ENCODE results near the gene DCANP1.

The DCANP1 gene

DNA sequence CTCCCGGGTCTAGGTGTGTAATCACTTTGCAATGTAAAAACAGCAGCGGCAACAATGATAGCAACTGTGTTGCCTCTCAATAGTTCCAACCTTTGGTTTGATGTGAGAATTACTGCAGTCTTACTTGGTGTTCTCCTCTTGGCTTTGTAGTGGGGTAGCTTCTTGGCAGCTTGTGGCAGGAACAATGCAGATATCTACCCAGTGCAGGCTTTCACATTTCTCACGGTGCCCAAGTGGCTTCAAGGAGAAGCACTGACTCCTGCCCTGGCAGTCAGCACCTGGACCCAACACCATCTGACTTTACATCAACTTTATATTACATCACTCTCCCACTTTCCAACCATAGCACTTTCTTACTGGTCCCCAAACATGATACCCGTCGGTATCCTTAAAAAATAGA is 33.4 kb upstream of the DCANP1 start:
- DNase-seq (ENCODE audit: low read depth in 2 of 2): no peak

DNA sequence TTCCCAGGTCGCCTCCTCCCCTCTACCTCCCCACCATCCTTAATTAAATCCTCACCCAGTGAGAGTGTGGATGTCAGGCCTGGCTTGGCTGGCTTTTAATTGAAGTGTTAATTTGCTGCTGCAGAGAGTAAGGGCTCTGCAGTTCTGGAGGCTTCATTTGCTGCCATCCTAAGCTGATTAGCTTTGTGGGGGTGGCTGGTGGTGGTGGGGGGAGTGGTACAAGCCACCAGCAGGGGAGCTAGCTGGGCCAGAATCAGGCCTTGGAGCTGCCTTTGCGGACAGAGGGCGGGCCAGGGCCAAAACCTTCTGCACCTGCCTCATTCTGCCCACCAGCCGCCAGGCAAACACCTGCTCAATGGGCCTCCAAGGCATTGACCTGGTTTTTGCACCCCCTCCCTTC is 31.8 kb upstream of the DCANP1 start:
- DNase-seq (ENCODE audit: low read depth in 2 of 2): no peak

DNA sequence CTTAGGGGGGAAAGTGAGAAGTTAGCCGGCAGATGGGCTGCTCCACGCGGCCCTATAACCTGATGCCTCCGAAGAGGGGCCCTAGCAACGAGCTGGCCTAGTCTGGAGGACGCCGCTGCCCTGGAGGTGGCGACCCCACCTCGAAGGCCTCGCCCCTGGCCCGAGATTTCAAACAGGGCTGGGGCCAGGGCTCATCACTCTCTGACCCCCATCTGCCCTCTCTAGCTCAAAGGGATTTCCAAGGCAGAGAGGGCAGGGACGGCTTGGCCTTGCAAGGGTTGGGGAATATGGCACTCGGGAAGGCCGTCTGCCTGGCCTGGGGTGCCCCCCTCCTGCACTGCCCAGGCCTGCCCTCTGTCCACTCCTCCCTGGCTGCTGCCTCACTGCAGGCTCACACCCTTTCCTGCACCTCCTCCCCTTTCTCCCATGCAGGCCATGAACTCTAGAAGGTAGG is 30.5 kb upstream of the DCANP1 start:
- DNase-seq (ENCODE audit: low read depth in 2 of 2): no peak

DNA sequence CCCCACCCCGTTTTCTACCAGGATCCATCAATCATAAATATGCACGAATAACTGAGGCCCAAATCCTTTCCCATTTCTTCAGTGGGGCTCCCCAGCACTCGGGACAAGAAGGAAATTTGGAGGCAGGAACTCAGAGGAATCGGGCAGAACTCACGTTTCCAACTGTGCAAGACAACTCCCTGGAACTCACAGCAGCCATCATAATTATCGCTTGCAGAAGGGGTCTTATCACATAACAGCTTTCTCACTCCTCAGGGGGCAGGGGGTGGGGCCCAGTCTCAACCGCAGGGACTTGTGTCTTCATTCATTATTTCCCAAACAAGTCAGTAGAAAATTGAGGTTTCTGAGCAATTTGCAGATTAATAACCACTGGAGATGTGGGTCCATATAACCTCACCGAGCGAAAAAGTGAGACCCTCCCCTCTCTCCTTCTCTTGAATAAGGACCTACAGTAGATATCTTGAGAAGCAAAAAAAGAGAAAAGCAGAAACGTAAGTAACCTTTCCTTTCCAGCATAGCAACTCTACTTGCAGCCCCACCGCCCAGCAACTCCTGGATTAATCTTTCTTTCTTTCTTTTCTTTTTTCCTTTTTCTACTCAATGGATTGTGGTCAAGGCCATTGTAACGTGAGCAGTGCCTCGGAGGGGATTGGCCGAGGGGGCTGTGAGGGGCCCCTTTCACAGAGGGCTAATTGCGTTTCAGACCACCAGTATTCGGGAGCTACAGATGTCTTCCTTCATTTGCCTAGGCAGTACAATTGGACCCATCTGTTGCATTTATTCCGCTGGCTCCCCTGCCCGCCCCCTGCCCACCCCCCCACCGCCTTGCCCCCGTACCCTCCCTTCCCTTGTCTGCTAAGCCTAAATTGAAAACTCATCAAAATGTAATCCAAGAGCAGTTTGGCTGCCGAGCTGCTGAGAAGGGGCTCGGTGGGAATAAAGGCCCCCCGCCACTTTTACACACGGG is 29.8 kb upstream of the DCANP1 start:
- no peak for DNase-seq (ENCODE audit: low read depth in 2 of 2)

DNA sequence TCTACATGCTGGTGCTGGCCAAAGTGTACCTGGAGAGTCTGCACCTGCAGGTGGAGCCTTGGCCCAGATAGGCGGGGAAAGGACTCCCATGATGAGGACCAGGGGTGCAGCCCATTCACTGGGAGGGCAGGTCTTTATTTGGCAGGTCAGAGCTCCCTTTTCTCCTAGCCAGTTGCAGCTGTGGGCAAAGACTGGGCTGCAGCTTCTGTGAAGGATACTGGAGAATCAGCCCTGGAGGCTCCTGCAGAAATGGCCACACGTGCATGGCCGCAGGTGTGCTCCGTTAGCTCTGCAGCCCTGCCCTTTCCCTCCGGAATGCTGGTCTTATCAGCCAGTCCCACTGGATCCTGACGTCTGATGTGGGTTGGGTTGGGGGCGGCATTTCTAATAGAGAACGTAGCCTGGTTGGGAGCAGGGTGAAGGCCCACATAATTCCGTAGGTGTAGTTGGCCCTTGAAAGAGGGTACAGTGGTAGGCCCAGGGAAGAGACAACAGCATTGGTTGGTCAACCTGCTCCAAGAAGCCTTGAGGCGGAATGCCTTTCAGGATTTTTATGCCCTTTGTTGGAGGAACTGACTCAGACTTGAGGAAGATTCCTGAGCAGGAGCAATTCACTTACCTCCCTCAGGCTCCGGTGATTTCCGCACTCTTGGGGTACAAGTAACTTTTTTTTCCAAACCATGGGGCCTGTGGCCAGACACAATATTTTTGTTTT is 27.0 kb upstream of the DCANP1 start:
- no peak for DNase-seq (ENCODE audit: low read depth in 2 of 2)

DNA sequence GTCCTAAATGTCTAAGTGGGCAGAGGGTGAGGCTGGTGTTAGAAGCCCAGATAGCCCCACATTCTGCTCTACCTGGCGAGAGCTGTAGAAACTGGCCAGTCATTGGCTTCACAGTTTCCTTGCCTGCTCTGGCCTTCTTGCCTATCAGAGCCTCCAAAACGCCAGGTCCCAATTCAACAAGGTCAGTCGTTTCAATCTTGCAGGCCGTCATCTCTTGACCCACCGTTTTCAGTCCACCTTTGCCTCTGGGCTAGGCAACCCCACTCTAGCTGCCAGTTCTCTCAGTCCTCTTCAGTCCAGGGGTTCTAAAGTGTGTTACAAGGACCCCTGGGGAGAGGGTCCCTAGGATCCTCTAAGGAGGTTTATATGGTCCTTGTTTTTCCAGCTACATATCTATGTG is 25.0 kb upstream of the DCANP1 start:
- DNase-seq (ENCODE audit: low read depth in 2 of 2): no peak

DNA sequence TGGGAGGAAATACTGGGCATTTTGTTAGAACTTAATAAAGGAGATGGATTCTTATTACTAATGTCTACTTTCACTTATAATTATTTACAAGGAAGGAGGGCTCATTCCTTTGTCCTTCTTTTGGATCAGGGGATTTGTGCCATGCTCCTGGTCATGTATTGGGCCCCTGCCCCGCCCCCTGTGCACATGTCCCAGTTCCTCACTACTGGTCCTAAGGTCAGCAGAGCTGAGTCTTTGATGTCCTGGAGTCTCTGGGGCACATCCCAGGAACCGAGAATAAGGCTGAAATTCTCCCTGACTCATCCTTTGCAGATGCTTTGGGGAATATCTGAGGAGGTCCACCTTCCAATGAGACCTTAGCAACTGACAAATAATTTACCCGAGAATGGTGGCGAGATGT is 24.6 kb upstream of the DCANP1 start:
- no peak for DNase-seq (ENCODE audit: low read depth in 2 of 2)

DNA sequence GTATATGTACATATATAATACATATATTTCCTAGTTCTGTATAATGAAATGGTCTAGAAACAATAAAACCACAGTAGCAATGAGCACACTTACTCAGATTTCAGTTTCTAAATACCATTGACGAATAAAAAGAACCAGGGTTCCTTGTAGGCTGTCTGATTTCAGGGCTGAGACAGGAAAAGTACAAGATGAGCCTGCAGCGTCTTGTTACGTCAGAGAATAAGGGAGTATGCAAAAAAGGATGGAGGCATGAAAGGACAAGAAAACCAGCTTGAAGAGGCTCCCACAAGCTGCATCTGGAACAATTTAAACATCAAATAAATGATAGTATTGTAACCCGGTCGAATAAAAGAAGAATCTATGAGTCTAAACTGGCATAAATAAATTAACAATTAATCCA is 22.8 kb upstream of the DCANP1 start:
- no peak for DNase-seq (ENCODE audit: low read depth in 2 of 2)

DNA sequence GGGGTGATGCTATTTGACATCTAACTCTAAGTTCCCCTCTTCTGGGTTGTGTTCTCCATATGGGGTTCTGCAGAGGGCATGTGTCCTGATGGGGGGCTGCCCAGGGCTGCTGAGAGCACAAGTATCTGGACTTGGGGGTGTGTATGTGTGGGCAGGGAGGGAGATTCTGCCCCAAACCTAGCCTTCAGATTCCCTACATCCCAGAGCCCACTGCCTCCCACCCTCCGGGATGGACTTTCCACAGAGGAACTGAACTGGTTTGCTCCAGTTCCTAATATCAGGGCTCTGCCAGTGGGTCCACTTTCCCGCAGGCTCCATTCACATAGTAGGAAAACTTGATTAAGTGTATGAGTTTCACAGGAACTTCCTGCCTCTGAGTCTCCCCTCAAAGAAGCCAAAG is 21.4 kb upstream of the DCANP1 start:
- no peak for DNase-seq (ENCODE audit: low read depth in 2 of 2)

DNA sequence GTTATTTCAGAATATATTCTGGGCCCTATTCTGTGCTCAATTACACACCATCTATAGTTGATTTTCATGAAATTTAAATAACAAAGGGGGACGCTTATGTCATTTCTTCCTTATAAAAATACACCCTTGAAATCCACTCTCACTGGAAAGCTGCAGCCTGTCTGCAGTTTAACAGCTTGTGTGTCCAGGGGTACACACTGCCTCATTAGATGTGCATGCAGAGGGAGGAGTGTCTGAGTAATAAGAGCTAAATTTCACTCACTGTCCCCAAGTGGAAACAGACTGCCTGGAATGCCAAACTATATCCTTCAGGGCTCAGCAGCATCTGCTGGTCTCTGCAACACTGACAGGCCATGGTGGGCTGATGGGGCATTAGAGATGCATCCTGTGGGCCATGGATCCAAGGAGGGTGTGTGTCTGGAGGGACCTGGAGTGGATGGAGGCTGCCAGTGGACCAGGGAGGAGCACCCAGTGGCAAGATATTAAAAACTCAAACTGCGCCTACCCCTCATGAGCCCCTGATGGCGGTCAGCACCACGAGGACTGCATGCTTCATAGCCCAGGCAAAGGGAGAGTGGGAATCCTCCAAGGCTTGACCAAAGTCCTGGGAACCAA is 20.8 kb upstream of the DCANP1 start:
- DNase-seq (ENCODE audit: low read depth in 2 of 2): no peak

DNA sequence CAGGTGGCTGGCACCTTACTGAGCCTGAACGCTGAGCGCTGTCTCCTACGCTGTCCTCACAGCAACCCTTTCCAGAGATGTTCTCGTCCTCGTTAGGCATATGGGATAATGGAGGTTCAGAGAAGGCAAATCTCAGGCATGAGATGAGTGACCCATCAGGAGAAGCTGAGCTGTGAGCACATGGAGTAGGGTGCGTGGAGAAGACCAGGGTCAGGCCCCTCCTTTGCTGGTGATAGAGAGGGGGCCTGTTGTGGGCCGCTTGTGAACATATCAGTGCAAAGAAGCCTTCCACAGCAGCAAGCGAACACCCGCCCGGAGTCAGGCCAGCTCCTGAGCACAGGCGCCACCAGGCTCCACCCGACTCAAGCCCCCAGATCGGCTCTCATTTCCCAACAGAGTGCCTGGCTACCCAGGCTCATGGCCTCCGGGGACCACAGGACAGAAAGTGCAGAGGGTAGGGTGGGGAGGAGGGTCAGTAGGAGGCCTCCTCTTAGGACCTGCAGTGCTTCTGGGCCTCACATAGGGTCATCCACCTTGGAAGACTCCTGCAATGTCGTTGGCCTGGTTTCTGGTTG is 20.0 kb upstream of the DCANP1 start:
- no peak for DNase-seq (ENCODE audit: low read depth in 2 of 2)

DNA sequence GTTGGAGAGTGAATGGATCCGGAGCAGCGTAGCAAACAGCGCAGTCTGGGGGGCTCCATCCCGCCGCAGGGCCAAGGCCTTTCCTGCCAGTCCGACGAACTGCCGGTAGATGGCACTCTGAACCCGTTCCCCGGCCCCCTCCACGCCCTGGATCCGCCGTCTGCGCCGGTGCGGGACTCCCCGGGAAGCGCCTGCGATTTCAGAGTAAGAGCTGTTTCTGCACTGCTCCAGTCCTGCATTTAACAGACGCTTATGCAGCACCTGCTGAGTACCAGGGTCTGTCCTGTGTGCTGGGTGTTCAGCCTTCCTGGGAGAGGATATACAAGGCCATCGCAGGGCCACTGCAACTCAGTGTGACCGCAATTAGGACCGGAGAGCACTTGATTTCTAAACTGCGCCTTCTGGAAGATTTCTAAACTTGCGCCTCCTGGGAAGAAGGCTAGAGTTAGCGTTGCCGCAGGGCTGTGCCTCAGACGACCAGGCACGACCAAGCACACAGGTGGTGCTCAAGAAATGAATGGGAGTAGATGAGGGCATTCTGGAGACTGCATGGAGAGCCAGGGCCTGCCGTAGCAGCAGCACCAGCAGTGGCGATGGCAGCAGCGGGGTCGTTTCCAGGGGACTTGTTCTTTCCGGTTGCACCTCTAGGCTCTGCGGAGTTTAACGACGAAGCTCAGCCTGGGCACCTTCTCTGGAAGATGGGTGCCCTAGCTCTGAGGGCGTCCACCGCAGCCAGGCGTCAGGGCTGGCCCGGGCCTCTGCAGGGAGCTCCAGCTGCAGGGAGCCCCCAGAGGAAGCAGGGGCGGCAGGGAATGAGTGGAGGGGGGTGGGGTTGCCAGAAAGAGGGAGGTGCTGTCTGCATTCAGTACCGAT is 19.3 kb upstream of the DCANP1 start:
- no peak for DNase-seq (ENCODE audit: low read depth in 2 of 2)

DNA sequence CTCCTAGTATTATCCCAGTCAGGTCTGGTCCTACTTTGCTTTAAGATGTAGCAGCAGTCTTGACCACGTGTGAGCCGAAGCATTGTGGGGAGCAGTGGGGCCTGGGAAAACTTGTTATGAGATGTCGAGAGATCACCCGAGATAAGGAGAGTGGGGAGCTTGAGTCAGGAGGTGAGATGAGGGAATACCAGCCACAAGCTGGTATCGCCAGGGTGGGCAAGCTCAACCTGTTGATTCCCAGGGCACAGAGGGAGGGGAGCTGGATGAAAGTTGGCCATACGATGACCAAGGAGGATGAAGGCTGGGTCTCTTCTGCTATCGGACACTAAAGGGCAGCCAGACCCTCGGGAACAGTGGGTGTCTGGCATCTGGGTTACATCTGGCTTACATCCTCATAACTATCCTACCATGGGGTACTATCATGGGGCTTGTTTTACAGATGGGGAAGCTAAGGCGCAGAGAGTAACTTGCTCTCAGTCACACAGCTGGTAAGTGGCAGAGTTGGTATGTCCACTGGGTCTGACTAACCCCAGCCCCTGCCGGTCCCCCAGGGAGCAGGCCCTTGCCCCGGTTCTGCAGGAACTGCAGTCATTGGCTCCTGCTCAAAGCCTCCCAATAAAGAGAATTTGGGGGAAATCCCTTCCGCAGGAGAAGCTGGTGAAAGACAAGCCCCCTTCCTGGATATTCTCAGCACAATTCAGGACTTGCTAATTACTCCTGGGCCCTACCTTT is 18.4 kb upstream of the DCANP1 start:
- no peak for DNase-seq (ENCODE audit: low read depth in 2 of 2)

DNA sequence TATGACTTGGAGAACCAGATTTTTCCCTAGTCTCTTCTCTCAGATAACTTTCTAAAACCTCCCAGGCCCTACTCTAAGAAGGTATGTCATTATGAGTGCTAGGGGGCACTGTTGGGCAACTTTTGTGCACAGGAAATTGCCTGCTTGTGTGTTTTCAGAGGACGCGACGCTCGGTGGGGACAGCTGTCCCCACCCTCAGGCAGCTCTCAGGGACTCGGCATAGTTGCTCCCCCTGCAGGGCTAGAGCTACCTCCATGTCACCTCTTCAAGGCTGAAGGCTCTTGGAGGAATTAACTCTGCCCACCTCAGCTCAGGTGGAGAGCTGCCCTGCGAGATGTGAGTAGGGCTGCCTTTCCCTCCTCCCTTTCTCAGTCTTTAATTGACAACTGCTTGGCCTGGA is 15.2 kb upstream of the DCANP1 start:
- DNase-seq (ENCODE audit: low read depth in 2 of 2): no peak

DNA sequence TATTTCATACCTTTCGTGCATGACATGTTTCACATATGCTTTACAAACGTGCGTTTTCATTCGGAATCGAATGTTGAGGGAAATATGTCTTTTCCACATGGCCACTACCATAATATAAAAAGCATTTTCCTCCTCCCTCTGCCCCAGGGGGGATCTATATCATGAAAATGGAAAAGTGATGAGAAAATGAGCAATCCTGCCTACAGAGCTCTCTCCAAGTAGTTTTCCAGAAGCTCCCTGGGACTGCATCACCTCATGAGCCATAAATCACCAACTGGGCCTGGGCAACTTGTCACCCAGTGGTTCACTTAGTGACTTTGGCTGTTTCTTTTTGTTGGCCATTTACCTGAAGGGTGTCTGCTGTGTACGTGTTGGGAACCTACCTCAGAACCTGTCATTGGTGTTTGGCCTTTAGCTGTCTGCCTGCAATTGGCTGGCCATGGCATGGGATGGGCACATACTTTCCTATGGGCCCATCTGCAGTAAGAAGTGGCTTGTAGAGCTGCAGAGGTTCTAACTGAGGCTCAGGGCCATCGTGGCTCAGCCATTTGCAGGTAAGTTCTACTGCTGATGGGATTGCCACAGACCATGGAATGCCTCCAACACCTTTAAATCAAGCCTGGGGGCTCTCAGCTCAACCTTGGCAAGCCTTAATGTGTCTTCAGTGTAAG is 14.5 kb upstream of the DCANP1 start:
- DNase-seq (ENCODE audit: low read depth in 2 of 2): no peak

DNA sequence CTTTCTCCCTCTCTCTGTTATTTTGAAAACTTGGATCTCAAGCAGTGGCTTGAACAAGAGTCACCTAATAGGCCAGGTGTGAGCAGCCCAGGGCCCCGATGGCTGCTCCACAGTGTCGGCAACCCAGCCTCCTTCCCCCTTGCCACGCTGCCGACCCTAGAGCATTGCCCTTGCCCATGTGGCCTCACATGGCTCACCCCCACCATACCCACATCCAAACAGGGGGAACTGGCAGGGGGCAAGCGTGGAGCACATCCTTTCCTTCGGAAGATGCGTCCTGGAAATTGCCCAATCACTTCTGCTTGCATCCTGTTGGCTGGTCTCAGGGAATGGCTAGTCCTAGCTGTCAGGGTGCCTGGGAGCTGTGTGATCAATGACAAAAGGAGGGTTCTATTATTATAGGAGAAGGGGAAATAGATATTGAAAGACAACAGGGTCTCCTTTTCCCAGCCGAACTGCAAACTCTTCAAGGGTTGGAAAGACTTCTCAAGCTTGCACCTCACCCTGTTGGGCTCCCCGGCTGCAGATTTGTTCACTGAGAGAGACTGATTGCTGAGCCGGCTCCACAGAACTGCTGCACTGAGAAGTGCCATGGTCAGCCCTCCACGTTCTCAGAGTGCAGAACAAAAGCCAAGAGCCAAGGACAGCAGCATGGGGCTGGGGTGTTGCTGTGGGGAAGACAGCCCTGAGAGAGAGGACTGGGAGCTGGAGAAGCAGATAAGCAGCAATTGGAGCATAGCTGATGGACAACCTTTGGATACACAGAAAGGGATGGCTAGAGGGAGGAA is 13.3 kb upstream of the DCANP1 start:
- DNase-seq (ENCODE audit: low read depth in 2 of 2): no peak

DNA sequence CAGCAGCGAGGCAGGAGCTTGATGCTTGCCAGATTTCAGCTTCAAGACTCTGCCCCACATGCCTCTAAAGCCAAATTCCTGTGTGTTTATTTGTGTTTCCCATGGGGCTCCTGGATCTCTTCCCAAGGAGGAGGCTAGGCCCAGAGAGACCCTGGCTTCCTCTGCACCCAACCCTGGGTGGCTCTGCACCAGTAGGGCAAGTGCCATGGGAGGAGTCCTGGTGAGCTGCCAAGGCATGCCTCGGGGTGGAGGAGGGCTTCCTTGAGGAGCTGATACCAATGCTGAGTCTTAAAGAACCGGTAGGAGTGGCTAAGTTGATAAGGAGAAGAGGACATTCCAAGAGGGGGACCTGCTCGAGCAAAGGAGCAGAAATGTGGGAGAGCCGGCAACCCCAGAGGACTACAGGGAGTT is 11.8 kb upstream of the DCANP1 start:
- no peak for DNase-seq (ENCODE audit: low read depth in 2 of 2)

DNA sequence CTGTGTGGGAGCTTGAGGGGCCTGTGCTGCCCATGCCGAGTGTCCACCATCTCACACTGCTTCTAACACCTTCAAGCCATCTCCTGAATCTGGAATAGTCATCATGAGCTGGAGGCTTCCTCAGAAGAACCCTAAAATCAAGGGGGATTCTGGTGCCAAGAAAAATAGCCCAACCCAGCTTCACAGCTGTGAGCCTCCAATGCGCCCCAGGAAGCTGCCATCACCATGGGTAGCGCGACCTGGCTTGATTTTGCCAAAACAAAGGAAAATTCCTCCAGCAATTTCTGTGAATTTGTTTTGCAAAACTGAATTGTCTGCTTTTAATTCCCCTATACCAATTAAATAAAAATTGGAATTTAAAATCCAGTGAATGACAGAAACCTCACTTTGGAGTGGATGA is 11.2 kb upstream of the DCANP1 start:
- no peak for DNase-seq (ENCODE audit: low read depth in 2 of 2)

DNA sequence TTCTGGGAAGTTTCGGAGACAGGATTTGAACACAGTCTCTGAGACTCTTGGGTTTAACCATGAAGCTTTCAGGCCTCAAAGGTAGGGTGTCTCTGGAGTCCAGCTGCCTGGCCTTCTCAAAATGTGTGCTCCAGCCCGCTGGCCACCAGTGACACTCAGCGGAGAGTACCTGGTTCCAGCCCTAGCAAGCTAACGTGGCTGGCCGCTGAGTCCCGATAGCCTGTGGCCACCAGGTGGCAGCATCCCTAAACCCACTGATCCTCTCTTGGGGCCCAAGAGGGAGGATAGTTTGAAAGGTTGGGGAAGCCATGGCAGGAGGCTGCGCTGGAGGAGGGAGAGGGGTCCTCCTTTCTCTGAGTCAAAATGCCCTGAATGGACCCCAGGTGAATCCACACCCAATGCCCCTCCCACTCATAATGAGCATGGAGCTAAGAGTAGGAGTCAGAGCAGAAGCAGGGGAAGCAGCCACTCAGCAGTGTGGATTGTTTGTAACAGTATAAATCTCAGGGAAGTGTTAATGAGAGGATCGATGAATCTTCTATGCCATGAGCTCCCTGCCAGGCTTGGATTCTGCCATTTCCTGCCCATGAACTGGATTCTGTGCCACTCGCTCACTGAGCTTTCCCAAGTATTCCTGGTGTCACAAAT is 10.4 kb upstream of the DCANP1 start:
- no peak for DNase-seq (ENCODE audit: low read depth in 2 of 2)

Data from fibroblast of skin of left biceps (primary cell).